Brain pericyte (primary cell): ENCODE results near the gene CSF2.
"Not testable (repeated sequence)": the region's sequence is repeated elsewhere in the genome, so short reads cannot be mapped to it uniquely, and the experiment has no call there.

Source experiments
- DNase-seq: peaks from one replicate; pipeline ENCODE4 v3.0.0-alpha.2; 2012; ENCODE audit warnings: low read depth, low spot score

Gene CSF2

GRCh38 chr5:132108495-132108894 lies 34.9 kb downstream of the CSF2 start:
- not testable (repeated sequence) for DNase-seq

GRCh38 chr5:132108957-132109356 lies 35.4 kb downstream of the CSF2 start:
- DNase-seq, result not testable (repeated sequence)

- DNase-seq, result no peak
These were observed 36.0 kb downstream of the CSF2 start for GRCh38 chr5:132109494-132110053.

- DNase-seq, result no peak
These were observed 36.6 kb downstream of the CSF2 start for GRCh38 chr5:132110195-132110594.

- no peak for DNase-seq
These were observed 37.3 kb downstream of the CSF2 start for GRCh38 chr5:132110930-132111329.

GRCh38 chr5:132112111-132112510 lies 38.5 kb downstream of the CSF2 start:
- no peak for DNase-seq

- no peak for DNase-seq
These were observed 40.8 kb downstream of the CSF2 start for GRCh38 chr5:132114150-132115121.

- DNase-seq, result no peak
These were observed 41.8 kb downstream of the CSF2 start for GRCh38 chr5:132115375-132115774.

GRCh38 chr5:132116072-132116471 lies 42.5 kb downstream of the CSF2 start:
- no peak for DNase-seq

- DNase-seq, result not testable (repeated sequence)
These were observed 43.4 kb downstream of the CSF2 start for GRCh38 chr5:132116909-132117489.

GRCh38 chr5:132120717-132121116 lies 47.1 kb downstream of the CSF2 start:
- DNase-seq, result not testable (repeated sequence)

GRCh38 chr5:132122971-132123370 lies 49.4 kb downstream of the CSF2 start:
- DNase-seq, result not testable (repeated sequence)

- not testable (repeated sequence) for DNase-seq
These were observed 50.0 kb downstream of the CSF2 start for GRCh38 chr5:132123578-132123977.
